Fibroblast of mammary gland (primary cell): ENCODE data around the gene TRIM24.
A peak's percentile ranks its signal among the peaks of the same experiment; 100 is the strongest.

ENCODE experiments used
- DNase-seq: peaks from one replicate; pipeline ENCODE4 v3.0.0-alpha.2; 2010; ENCODE audit warnings: low read depth
- H3K4me3 ChIP-seq: 2 replicates; pipeline ENCODE4 v1.5.1; 2011; ENCODE audit warnings: low read depth, mild to moderate bottlenecking, low read length, moderate library complexity; ENCODE audit not compliant: control insufficient read depth
- CTCF ChIP-seq: conservative IDR thresholded peaks from 2 replicates; pipeline ENCODE4 v1.5.1; 2011; ENCODE audit warnings: low read depth, low read length, inconsistent platforms; ENCODE audit not compliant: control insufficient read depth, insufficient read depth

Gene TRIM24

GRCh38 chr7:138442822-138443221, 17.2 kb upstream of the TRIM24 start:
- no peak overlapping the region for H3K4me3 ChIP-seq
- TF ChIP-seq CTCF = no peak
- DNase-seq = no peak

GRCh38 chr7:138449580-138449979, 10.5 kb upstream of the TRIM24 start:
- no peak overlapping the region for H3K4me3 ChIP-seq
- no peak for DNase-seq
- peak; percentile 28 for TF ChIP-seq CTCF

- DNase-seq = no peak
- no peak overlapping the region for H3K4me3 ChIP-seq
- no peak for TF ChIP-seq CTCF
Observed at GRCh38 chr7:138455609-138456008, 4.5 kb upstream of the TRIM24 start.

- no peak for DNase-seq
- no peak for TF ChIP-seq CTCF
- H3K4me3 ChIP-seq = no peak overlapping the region
Observed at GRCh38 chr7:138456220-138456619, 3.8 kb upstream of the TRIM24 start.

GRCh38 chr7:138458576-138459412, 1.3 kb upstream of the TRIM24 start:
- TF ChIP-seq CTCF = no peak
- DNase-seq = no peak
- peak overlapping the region; percentile 70 for H3K4me3 ChIP-seq

GRCh38 chr7:138459413-138460175, 465 bp upstream of the TRIM24 start:
- peak; percentile 96 for DNase-seq
- peak; percentile 18 for TF ChIP-seq CTCF
- H3K4me3 ChIP-seq = peak overlapping the region; percentile 70
